Measurements from ENCODE around the gene NUPR2.
"Not testable (repeated sequence)": the region's sequence is repeated elsewhere in the genome, so short reads cannot be mapped to it uniquely, and the experiment has no call there.

DNA sequence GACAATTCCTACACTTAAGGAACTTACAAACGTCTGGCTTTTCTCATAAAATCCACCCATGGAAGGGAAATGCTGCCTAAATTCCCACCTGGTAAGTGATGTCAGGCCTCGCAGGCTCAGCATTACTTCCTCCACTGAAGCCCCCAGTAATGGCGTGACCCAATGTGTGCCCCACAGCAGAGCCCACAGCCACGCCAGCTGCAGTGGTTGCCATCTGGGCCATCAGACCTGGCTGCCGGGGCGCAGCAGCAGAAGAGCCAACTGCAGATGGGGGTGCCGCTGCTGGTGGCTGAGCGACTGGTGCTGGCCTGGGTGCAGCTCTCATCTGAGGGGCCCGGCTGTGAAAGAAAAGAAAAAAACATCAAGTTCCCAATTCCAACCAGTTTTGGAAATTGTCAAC is 12.1 kb downstream of the NUPR2 start:
- TF ChIP-seq, protein P1, sequence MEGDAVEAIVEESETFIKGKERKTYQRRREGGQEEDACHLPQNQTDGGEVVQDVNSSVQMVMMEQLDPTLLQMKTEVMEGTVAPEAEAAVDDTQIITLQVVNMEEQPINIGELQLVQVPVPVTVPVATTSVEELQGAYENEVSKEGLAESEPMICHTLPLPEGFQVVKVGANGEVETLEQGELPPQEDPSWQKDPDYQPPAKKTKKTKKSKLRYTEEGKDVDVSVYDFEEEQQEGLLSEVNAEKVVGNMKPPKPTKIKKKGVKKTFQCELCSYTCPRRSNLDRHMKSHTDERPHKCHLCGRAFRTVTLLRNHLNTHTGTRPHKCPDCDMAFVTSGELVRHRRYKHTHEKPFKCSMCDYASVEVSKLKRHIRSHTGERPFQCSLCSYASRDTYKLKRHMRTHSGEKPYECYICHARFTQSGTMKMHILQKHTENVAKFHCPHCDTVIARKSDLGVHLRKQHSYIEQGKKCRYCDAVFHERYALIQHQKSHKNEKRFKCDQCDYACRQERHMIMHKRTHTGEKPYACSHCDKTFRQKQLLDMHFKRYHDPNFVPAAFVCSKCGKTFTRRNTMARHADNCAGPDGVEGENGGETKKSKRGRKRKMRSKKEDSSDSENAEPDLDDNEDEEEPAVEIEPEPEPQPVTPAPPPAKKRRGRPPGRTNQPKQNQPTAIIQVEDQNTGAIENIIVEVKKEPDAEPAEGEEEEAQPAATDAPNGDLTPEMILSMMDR (IDR thresholded peaks at IDR 0.05): not testable (repeated sequence)
- not testable (repeated sequence) for TF ChIP-seq POLR2A (IDR thresholded peaks at IDR 0.05)

Measured in transverse colon (tissue), 3 donors.